Hepatocyte (in vitro differentiated cells): ENCODE data around the gene AGT.

ENCODE experiments used
- EZH2 ChIP-seq: fragments of 200-600 bp; sonication (generic); IDR thresholded peaks from 2 replicates; pipeline ENCODE4 v1.6.1; 2016; ENCODE audit warnings: antibody characterized with exemption, mild to moderate bottlenecking, borderline replicate concordance
- EZH2phosphoT487 ChIP-seq: fragments of 200-600 bp; sonication (generic); IDR thresholded peaks from one replicate; pipeline ENCODE4 v1.6.1; 2018; ENCODE audit warnings: antibody characterized with exemption, mild to moderate bottlenecking, low read depth, moderate library complexity; ENCODE audit not compliant: unreplicated experiment, severe bottlenecking
- TF ChIP-seq, protein P1 (sequence below): fragments of 200-600 bp; sonication (generic); IDR thresholded peaks from 2 replicates; pipeline ENCODE4 v1.5.1; 2016; ENCODE audit warnings: antibody characterized with exemption, mild to moderate bottlenecking; ENCODE audit not compliant: poor library complexity

- no peak for TF ChIP-seq EZH2
- TF ChIP-seq, protein P1, sequence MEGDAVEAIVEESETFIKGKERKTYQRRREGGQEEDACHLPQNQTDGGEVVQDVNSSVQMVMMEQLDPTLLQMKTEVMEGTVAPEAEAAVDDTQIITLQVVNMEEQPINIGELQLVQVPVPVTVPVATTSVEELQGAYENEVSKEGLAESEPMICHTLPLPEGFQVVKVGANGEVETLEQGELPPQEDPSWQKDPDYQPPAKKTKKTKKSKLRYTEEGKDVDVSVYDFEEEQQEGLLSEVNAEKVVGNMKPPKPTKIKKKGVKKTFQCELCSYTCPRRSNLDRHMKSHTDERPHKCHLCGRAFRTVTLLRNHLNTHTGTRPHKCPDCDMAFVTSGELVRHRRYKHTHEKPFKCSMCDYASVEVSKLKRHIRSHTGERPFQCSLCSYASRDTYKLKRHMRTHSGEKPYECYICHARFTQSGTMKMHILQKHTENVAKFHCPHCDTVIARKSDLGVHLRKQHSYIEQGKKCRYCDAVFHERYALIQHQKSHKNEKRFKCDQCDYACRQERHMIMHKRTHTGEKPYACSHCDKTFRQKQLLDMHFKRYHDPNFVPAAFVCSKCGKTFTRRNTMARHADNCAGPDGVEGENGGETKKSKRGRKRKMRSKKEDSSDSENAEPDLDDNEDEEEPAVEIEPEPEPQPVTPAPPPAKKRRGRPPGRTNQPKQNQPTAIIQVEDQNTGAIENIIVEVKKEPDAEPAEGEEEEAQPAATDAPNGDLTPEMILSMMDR = no peak
- TF ChIP-seq EZH2phosphoT487 = no peak
Measured at GRCh38 chr1:230701434-230701833, 12.5 kb downstream of the AGT start.
